Heart left ventricle (tissue), 13 donors: Measurements from ENCODE around the gene NDEL1.

Source experiments
- CTCF ChIP-seq, 12 donors: fragments of 200-600 bp; sonication (generic) in 4 of 12; IDR thresholded peaks; one replicate each; pipeline versions ENCODE4 v1.5.0 to v1.8.0; 2018 to 2022; ENCODE audit warnings: antibody characterized with exemption in 12 of 12, mild to moderate bottlenecking in 5 of 12
- POLR2A ChIP-seq, 2 donors: fragments of 450-650 bp; IDR thresholded peaks; one replicate each; pipeline ENCODE4 v1.6.1; 2017; ENCODE audit warnings: antibody characterized with exemption in 2 of 2, mild to moderate bottlenecking in 2 of 2, moderate library complexity in 2 of 2
- donor health status: ischemic (EF 13 %, LVEDD 7.1; RV severe dilation, severe dysfunction).
- donor health status: DM: no; HTN: yes; CAD: no.
- donor health status: DM: no; HTN: no; CAD: no.
- donor health status: ischemic (EF 25% LVEDD 6.9; RV normal size, moderate dysfunction).
- donor health status: ischemic (EF 25% LVEDD 5.7; RV mildly dilated, moderate dysfunction).
- donor health status: ischemic (EF 35%, LVEDD 5.7; RV mildly dilated, moderate dysfunction).
- donor health status: nonischemic (EF 11% LVEDD 7.7; RV severe dilation, severe dysfunction).
- donor health status: DM: yes; HTN: yes; CAD: no.
- donor health status: PGD.
- donor health status: ischemic (EF 29% LVEDD 5.4; RV normal size, mild dysfunction).
- donor health status: nonischemic (EF 23%, LVEDD 6.1; RV moderate dilation, normal function).

DNA sequence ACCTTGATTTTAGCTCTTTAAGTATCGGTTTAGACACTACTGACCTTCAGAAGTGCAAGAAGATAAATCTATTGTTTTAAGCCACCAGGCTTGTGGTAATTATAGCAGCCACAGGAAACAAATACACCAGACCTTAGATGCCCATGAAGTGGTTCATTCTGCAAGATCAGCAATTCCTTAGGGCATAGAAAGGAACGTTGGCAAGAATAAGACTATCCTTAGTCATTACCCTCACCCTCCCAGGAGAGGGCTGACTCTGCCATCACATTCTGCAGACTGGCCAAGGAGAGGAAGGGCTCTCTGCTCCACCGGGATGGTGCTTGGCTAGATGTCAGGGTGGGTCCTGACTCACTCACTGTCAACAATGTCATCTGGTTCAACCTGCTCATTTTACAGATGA lies 14.1 kb upstream of the NDEL1 start:
- TF ChIP-seq CTCF (IDR thresholded peaks at IDR 0.05), result no peak
- TF ChIP-seq POLR2A (IDR thresholded peaks at IDR 0.05), result no peak
